Loucy (cell line): Measurements from ENCODE around the gene PRRC2A.

ENCODE experiments used
- H2AFZ ChIP-seq: fragments of 200-600 bp; sonication (generic); 2 replicates; pipeline ENCODE4 v1.6.0; 2016; ENCODE audit warnings: antibody characterized with exemption, mild to moderate bottlenecking, low read length, moderate library complexity
- H3F3A ChIP-seq: fragments of 200-600 bp; 2 replicates; pipeline ENCODE4 v1.6.0; 2016; ENCODE audit warnings: antibody characterized with exemption, low read depth, mild to moderate bottlenecking
- H3K27me3 ChIP-seq: fragments of 200-600 bp; sonication (generic); 2 replicates; pipeline ENCODE4 v1.6.1; 2014; ENCODE audit warnings: low read length, mild to moderate bottlenecking; ENCODE audit not compliant: insufficient read depth, poor library complexity, severe bottlenecking
- H3K36me3 ChIP-seq: fragments of 200-600 bp; sonication (generic); 2 replicates; pipeline ENCODE4 v1.6.1; 2016; ENCODE audit warnings: low read length; ENCODE audit not compliant: insufficient read depth
- H3K4me1 ChIP-seq: fragments of 200-600 bp; sonication (generic); 2 replicates; pipeline ENCODE4 v1.5.1; 2014; ENCODE audit warnings: low read length, mild to moderate bottlenecking; ENCODE audit not compliant: insufficient read depth, poor library complexity, severe bottlenecking
- H3K4me2 ChIP-seq: fragments of 200-600 bp; sonication (generic); 2 replicates; pipeline ENCODE4 v1.6.0; 2014; ENCODE audit warnings: antibody characterized with exemption, low read length, low read depth, mild to moderate bottlenecking; ENCODE audit not compliant: poor library complexity, severe bottlenecking
- H3K4me3 ChIP-seq: fragments of 200-600 bp; sonication (generic); 2 replicates; pipeline ENCODE4 v1.5.1; 2014; ENCODE audit warnings: low read length, mild to moderate bottlenecking, mixed read lengths; ENCODE audit not compliant: poor library complexity, severe bottlenecking
- H3K79me2 ChIP-seq: fragments of 200-600 bp; sonication (generic); 2 replicates; pipeline ENCODE4 v1.6.1; 2014; ENCODE audit warnings: low read length; ENCODE audit not compliant: insufficient read depth
- H3K9ac ChIP-seq: fragments of 200-600 bp; sonication (generic); 2 replicates; pipeline ENCODE4 v1.6.0; 2014; ENCODE audit warnings: mild to moderate bottlenecking, low read depth, low read length, moderate library complexity; ENCODE audit not compliant: poor library complexity, severe bottlenecking
- H3K9me2 ChIP-seq: fragments of 200-600 bp; sonication (generic); replicated peaks from 2 replicates; pipeline ENCODE4 v1.6.1; 2016; ENCODE audit warnings: low read depth, low read length, mixed read lengths
- H3K9me3 ChIP-seq: fragments of 200-600 bp; sonication (generic); 2 replicates; pipeline ENCODE4 v1.6.1; 2014; ENCODE audit warnings: mild to moderate bottlenecking, antibody characterized with exemption, low read length, low read depth; ENCODE audit not compliant: insufficient read depth
- H4K20me1 ChIP-seq: fragments of 200-600 bp; sonication (generic); 2 replicates; pipeline ENCODE4 v1.6.0; 2014; ENCODE audit warnings: antibody characterized with exemption, low read length, mild to moderate bottlenecking; ENCODE audit not compliant: insufficient read depth, poor library complexity, severe bottlenecking
- EZH2phosphoT487 ChIP-seq: fragments of 200-600 bp; IDR thresholded peaks from 2 replicates; pipeline ENCODE4 v1.6.1; 2018; ENCODE audit warnings: antibody characterized with exemption, mild to moderate bottlenecking, moderate library complexity, borderline replicate concordance
- TF ChIP-seq, protein P1 (sequence below): fragments of 200-600 bp; sonication (generic); conservative IDR thresholded peaks from 2 replicates; pipeline ENCODE4 v1.5.1; 2014; ENCODE audit warnings: mild to moderate bottlenecking, antibody characterized with exemption, low read length

The PRRC2A gene

DNA sequence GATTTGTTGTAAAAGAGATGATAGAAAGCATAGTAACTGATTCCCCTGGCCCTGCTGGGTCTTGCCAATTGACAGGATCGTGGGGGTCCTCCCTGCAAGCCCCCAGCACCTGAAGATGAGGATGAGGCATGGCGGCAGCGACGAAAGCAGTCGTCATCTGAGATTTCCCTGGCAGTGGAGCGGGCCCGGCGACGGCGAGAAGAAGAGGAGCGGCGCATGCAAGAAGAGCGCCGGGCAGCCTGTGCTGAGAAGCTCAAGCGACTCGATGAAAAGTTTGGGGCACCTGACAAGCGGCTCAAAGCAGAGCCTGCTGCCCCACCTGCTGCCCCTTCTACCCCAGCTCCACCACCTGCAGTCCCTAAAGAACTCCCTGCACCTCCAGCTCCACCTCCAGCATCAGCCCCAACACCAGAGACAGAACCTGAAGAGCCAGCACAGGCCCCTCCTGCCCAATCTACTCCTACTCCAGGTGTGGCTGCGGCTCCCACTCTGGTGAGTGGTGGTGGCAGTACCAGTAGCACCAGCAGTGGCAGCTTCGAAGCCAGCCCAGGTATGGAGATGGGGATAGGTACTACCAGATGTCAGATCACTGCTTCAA, 7.3 kb downstream of the PRRC2A start:
- Histone ChIP-seq H3K9me2 (no peaks in the 10 kb centered on the region), H3F3A (no peaks in the 10 kb centered on the region)

DNA sequence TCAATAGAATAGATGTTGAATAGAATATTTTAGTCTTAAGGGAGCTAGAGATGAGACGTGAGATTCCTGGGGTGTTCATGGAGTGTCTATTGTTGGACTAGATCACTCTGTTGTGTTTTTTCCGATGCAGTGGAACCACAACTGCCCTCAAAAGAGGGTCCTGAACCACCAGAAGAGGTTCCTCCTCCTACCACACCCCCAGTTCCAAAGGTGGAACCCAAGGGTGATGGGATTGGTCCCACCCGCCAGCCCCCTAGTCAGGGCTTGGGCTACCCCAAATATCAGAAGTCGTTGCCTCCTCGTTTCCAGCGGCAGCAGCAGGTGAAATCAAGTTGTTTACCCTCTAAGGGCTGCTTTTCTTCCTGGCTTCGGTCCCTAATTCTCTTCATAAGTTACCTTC, 8.5 kb downstream of the PRRC2A start:
- no peaks in the 10 kb centered on the region for H3F3A ChIP-seq
- no peak overlapping the region for H3K4me3 ChIP-seq
- H3K27me3 ChIP-seq: no peaks in the 10 kb centered on the region
- H3K4me2 ChIP-seq: no peak overlapping the region
- H3K9ac ChIP-seq: no peak overlapping the region
- no peaks in the 10 kb centered on the region for H3K9me2 ChIP-seq
- no peaks in the 10 kb centered on the region for H3K9me3 ChIP-seq
- peaks cover 98% of the 10 kb centered on the region for H3K79me2 ChIP-seq
- peaks cover 98% of the 10 kb centered on the region for H3K36me3 ChIP-seq
- peaks cover 95% of the 10 kb centered on the region for H4K20me1 ChIP-seq
- no peak overlapping the region for H2AFZ ChIP-seq
- TF ChIP-seq EZH2phosphoT487: no peak
- TF ChIP-seq, protein P1, sequence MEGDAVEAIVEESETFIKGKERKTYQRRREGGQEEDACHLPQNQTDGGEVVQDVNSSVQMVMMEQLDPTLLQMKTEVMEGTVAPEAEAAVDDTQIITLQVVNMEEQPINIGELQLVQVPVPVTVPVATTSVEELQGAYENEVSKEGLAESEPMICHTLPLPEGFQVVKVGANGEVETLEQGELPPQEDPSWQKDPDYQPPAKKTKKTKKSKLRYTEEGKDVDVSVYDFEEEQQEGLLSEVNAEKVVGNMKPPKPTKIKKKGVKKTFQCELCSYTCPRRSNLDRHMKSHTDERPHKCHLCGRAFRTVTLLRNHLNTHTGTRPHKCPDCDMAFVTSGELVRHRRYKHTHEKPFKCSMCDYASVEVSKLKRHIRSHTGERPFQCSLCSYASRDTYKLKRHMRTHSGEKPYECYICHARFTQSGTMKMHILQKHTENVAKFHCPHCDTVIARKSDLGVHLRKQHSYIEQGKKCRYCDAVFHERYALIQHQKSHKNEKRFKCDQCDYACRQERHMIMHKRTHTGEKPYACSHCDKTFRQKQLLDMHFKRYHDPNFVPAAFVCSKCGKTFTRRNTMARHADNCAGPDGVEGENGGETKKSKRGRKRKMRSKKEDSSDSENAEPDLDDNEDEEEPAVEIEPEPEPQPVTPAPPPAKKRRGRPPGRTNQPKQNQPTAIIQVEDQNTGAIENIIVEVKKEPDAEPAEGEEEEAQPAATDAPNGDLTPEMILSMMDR: no peak
- H3K4me1 ChIP-seq: peaks cover 20% of the 10 kb centered on the region

More for the DNA sequence above, 7.3 kb downstream of the PRRC2A start:
- Histone ChIP-seq H4K20me1 (peaks cover 95% of the 10 kb centered on the region), H3K4me2 (peak overlapping the region; percentile 30), H3K36me3 (peaks cover 96% of the 10 kb centered on the region), H3K9me3 (no peaks in the 10 kb centered on the region), H3K4me1 (peaks cover 30% of the 10 kb centered on the region), H2AFZ (no peak overlapping the region), H3K4me3 (no peak overlapping the region), H3K9ac (no peak overlapping the region), H3K27me3 (no peaks in the 10 kb centered on the region), H3K79me2 (peaks cover 99% of the 10 kb centered on the region)
- TF ChIP-seq EZH2phosphoT487: no peak
- TF ChIP-seq, protein P1: no peak

DNA sequence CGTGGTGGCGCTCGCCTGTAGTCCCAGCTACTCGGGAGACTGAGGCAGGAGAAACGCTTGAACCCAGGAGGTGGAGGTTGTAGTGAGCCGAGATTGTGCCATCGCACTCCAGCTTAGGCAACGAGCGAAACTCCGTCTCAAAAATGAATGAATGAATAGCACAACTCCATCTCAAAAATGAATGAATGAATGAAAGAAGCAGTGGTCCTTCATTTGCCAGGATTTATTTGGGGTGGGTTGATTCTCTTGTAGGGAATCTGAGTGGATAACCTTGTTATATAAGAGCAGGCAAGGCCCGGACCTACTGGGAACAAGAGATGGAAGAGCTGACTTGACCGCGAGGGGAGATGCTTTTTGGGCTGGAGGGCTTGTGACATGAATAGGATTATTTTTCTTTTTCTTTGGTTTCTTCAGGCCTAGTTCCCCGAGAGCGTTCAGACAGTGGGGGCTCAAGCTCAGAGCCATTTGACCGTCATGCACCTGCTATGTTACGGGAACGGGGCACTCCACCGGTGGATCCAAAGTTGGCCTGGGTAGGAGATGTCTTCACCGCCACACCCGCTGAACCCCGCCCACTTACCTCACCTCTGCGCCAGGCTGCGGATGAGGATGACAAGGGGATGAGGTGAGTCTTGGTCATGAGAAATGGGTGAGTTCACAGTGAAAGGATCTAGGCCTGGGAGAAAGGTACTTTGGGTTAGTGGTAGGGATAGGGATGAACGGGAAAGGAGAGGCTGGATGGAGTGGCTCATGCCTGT, 9.8 kb downstream of the PRRC2A start:
- H4K20me1 ChIP-seq: peaks cover 95% of the 10 kb centered on the region

More for the DNA sequence above, 9.8 kb downstream of the PRRC2A start:
- TF ChIP-seq EZH2phosphoT487: no peak
- TF ChIP-seq, protein P1: no peak
- peaks cover 99% of the 10 kb centered on the region for H3K36me3 ChIP-seq
- peaks cover 91% of the 10 kb centered on the region for H3K79me2 ChIP-seq
- H3K9me3 ChIP-seq: no peaks in the 10 kb centered on the region
- H3K9ac ChIP-seq: no peak overlapping the region
- H3K27me3 ChIP-seq: no peaks in the 10 kb centered on the region
- H2AFZ ChIP-seq: no peak overlapping the region
- H3K9me2 ChIP-seq: no peaks in the 10 kb centered on the region
- peaks cover 15% of the 10 kb centered on the region for H3K4me1 ChIP-seq
- no peak overlapping the region for H3K4me3 ChIP-seq
- no peak overlapping the region for H3K4me2 ChIP-seq
- H3F3A ChIP-seq: no peaks in the 10 kb centered on the region
